Left hindlimb (tissue), 1 donor: Measurements from ENCODE around the gene PRKCH.
A peak's percentile ranks its signal among the peaks of the same experiment; 100 is the strongest.
"Not testable (repeated sequence)": the region's sequence is repeated elsewhere in the genome, so short reads cannot be mapped to it uniquely, and the experiment has no call there.

Source experiments
- DNase-seq: peaks from one replicate; pipeline ENCODE4 v3.0.0-alpha.2; 2018

PRKCH gene

DNA sequence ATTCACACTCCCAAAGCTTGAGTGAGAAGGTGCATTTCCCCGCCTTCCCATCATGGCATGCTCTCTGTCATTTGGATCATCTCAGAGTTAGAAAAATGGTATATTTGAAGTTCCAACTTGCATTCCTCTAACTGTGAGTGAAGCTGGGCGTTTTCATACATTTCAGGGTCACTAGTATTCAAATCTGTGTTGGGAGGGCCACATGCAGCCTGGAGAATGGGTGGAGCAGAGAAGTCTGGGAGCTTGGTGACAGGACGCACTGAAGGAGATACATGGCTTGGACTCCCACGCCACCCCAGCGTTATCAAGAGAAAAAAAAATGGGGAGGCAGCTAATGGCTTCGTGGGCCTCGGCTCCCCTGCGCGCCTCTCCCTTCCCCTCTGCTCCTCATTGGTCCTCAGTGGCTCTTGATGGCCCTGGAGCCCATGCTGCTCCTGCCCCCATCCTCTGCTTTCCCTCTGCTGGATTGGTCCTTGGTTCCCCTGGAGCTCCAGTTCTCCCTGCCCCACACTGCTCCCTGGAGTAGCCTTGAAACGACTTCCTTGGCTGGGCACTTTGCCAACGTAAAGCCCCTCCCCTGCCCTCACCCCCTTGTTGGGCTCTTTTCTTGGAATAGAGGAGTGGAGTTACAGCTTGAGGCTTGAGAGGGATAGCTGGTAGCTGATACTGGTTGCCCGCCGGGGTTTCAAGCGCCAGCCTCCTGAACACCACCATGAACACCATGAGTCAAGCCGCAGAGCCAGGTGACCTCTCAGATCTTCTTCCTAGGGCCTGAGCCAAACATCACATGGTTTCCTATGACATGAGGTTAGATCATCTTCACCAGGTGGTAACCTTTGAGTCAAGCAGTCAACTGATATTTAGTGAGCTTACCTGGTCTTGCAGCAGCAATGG, 139.6 kb downstream of the PRKCH start:
- DNase-seq: no peak

DNA sequence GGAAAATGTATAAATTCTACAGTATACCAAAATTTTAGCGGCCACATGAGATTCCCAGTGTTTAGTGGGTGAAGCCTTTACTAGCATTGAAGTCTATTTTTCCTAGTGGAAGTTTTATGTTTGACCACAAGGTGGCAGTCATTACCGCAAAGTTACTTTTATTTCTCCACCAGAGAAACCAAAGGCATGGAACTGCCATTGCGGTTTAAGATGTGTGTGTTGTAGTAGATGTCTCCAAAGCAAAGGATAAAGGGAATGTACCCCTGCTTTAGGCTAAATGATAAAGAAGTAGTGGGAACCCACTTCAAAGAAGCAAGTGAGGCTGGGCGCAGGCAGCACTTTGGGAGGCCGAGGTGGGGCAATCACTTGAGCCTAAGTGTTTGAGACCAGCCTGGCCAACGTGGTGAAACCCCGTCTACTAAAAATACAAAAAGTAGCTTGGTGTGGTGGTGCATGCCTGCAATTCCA, 140.5 kb downstream of the PRKCH start:
- no peak for DNase-seq

DNA sequence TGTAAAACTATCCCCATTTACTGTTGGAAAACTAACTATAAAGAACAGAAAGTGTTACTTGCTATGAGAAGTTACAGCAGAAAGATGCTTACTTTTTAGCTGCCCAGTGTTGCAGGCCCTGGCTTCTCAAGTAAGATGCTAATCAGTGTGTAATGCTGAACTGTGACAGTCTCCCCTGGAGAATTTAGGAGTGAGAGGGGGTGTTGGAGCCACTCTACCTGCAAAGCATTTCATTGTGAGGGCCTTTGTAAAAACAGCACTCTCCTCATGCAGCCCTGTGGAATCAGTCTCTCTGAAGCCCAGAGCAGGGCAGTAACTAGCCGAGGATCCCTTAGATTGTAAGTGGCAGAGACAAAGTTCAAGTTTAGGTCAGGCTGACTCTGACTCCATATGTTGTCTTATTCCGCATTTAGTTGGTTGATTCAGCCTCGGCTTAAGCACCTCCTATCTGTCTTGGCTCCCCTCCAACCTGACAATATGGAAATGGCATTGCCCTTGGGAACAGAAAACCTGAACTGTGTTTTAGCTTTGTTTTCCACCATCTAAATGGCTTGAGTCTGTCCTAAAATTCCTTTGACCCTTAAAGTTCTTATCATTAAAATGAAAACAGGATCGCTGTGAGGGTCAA, 141.3 kb downstream of the PRKCH start:
- no peak for DNase-seq

DNA sequence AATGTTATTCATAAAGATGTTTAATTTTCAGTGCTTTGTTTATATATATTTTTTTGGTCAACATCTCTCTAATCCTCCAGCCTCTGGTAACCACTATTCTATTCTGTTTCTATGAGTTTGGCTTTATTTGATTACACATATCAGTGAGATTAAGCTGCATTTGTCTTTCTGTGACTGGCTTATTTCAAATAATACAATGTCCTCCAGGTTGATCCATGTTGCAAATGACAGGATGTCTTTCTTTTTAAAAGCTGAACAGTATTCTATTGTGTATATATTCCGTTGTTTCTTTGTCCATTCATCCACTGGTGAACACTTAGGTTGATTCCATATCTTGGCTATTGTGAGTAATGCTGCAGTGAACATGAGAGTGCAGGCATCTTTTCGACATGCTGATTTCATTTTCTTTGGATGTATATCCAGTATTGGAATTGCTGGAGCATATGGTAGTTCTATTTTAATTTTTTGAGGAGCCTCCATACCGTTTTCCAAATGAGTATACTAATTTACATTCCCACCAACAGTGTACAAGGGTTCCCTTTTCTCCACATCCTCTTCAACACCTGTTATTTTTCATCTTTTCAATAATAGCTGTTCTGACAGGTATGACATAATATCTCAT, 142.4 kb downstream of the PRKCH start:
- no peak for DNase-seq

DNA sequence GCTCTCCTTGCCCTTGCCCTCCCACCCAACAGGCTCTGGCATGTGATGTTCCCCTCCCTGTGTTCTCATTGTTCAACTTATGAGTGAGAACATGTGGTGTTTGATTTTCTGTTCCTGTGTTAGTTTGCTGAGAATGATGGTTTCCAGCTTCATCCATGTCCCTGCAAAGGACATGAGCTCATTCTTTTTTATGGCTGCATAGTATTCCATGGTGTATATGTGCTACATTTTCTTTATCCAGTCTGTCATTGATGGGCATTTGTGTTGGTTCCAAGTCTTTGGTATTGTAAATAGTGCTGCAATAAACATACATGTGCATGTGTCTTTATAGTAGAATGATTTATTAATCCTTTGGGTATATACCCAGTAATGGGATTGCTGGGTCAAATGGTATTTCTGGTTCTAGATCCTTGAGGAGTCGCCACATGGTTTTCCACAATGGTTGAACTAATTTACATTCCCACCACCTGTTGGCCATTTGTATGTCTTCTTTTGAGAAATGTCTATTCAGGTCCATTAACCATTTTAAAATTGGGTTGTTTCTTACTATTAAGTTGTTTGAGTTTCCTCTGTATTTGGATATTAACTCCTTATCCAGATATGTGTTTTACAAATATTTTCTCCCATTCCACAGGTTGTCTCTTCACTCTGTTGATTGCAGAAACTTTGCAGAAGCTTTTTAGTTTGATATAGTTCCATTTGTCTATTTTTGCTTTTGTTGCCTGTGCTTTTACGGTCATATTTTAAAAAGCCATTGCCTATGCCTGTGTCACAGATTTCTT, 143.4 kb downstream of the PRKCH start:
- DNase-seq: not testable (repeated sequence)

DNA sequence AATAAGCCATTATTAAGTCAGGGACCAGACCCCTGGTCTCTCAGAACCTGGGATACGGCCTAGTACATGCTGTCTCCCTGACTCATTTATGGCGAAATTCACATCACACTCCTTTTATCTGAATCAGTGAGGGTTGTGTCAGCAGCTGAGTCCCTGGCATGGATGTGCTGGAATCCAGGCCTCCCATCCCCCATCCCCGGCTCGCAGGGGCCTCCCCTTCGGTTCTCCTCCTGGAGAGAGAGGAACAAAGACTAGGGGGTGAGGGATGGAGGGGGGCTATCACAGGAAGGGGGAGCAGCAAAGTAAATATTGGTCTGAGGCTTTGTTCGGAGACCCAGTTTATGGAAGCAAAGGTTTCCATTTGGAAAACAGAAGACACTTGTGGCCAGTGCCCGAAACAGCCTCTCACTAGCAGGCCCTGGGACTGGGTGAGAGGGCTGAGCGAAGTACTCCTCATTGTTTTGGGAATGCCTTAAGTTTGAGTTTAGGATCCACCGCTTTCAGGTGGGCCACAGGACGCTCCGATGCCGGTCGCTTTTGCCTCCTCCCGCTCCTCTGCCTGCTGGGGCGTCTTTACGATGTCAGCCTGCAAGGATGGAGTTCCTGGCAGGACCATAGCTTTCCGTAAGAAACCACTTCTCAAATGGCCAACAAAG, 145.0 kb downstream of the PRKCH start:
- DNase-seq: no peak

DNA sequence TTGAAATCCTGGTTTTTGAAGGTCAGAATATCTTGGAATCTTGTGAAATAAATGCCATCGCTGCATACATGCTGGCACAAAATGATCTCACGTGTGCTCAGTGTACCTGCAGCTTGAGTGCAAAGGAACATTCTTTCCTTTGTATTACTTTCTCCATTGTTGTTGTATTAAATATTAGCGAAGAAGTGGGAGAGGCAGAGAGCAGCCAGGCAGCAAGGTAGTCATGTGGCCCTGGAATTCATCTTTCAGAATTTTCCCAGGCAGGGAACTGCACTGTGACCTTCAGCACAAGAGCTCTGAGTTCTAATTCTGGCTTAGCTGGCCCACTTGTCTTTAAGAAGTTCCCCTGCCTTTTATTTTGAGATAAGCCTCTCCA, 145.5 kb downstream of the PRKCH start:
- no peak for DNase-seq

DNA sequence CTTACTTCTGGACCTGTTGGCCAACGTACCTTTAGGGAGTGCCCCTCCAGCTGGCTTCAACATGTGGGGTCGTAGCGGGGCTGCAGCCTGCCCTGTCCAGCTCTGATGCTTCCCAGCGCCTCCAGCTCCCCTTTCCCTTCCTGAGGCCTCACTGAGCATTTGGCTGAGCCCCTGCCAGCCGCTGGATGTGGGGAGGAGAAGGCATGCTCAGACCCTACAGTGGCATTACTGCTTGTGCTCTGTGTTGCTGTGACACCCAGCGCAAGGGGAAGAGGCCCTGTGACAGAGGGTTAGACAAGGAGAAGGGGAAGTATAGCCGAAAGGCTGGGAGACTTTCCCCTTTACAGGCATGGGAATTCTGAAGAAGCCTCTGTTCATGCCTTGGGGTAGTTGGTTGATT, 145.9 kb downstream of the PRKCH start:
- no peak for DNase-seq

DNA sequence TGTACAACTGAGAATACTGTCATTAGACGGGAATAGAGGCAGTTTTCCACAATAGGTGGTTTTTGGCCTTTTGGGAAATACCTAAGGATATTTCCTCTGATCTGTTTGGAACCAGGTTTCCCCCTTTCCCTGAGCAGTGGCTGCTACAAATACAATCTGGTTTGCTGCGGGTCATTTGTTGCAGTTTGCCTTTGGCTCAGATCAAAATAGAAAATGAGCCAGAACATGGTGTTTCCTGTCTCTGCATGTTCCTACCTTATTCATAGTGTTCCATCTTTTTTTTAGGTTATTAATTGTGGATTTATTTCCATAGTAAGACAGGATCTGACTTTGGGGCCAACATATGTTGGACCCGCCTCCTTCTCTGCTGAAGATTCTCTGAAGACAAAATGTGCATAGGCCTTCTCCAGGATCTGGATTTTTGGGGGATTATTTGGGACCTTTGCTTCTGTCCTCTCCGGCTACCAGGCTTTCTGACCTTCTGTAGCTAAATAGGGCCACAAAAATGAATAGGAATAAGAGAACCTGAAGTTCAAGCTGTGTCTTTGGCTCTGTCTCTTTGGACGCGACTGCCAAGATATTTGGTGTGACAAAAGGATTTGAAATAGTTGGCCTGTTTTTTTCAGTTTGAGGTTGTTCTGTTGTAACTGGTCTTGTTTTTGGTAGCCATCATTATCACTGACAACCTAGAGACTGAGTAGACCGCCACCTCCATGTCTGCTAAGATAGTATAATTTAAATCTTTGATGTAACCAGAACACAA, 146.9 kb downstream of the PRKCH start:
- DNase-seq: no peak

DNA sequence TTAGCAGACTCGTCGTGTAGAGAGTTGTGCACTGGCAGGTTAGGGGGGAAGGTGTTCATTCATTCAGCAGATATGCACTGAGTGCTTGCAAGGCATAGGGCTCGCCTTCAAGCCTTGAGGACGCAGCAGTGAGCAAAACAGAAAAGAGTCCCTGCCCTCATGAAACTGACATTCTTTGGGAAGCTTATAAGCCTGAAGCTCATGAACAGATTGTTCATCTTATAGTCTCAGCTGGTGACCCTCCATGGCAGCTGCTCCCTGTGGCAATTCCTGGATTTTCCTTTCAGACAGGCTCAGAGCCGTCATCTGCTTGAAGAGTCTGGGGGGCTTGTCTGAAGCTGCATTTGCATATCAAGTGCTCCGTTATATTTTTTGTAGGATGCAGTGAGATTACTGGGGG, 148.4 kb downstream of the PRKCH start:
- DNase-seq: no peak

DNA sequence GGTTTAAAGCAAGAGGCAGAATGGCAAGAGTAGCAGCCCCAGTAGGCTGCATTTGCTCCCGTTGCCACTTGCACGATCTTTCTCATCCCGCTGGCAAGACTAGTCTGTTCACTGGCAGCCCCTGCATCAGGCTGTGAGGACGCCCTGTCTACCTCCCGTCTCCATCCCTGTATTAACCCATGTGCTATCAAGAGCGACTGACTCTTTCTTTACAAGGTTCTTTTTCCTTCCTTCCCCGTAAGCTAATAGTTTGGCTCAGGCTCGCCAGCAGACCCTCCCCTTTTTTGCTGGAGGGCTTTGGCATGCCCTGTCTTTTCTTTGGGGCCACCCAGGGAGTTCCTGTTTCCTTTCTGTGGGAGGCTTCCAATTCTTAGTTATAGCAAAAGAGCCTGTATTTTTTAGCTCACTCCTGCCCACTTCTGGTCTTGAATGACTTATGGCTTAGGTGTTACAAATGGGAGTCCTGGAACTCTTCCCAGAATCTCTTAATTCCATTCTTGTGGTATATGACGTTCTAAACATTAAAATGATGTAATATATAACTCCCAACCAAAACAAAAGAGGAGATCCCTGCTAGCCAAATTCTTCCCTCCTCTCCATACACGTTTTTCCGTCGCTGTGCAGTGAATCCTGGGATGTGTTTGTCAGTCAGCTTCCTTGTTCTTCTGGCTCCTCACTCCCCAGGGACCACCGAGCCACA, 149.0 kb downstream of the PRKCH start:
- peak; percentile 62 for DNase-seq

DNA sequence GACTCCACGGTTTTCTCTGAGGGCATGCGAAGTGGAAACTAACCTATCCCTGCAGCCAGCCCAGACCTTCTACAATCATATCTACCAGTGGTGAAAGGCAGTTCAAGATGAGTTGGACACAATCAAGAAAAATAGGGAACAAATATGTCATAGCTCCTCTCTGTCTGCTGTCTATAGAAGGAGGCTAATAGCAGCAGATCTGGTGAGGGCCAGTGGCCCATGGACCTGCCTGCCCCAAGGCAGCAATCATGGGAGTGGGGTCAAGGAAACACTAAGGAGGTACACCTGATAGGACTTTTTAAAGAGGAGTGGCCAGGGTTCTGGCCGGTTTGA, 149.5 kb downstream of the PRKCH start:
- DNase-seq: no peak

DNA sequence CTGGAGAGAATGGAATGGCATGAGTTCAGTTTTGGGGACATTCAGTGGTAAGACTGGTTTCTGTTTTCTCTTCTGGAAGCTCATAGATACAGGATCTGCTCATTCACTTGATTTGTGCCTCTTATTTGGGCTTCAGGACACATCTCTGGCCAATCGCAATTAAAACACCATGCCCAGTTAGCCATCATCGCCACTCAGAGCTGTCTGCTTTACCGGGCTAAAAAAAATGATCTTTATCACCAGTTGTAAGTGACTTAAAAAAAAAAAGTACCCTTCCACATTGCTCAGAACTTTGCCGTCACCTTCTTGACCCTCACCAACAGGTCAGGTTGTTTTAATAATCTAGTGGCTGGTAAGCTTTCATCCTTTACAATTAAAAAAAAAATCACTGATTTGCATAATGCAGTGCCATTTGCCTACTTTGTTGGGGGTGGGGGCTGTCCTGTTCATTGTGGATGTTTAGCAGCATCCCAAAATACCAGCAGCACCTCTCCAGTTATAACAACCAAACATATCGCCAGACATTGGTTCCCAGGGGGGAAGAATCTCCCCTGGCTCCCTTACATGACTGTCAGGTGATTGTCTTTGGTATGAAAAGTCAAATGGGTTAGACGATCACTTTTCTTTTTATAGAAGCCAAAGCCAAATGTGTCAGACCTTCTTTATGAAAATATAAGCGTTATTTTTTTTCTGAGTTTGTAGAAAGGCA, 150.1 kb downstream of the PRKCH start:
- no peak for DNase-seq

DNA sequence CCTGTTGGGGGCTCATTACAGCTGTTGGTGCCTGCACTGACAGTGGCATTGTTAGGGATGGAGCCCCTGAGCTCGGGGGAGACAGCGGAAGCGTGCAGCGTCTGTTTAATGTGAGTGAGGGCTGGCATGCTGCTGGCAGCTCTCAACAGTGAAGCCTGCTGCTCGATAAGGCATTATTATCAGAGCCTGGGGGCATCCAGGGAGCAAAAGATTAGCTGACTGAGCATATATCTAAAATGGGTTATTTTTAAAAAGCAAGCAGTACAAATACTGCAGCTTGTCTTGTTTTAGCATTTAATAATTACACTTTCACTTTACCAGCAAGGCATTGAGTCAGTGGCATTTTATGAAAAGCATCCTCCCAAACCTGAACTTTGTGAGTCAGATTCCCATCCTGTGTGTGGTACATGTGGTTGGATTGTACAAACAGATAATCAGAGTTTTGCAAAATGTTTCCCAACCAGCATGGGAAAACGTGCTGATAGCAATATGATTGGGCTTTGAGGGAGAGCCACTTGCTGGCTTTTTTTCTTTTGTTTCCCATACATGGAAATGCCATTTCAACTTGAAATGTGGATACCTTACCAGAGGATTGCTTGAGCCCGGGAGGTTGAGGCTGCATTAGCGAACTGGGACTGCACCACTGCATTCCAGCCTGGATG, 150.8 kb downstream of the PRKCH start:
- DNase-seq: no peak

DNA sequence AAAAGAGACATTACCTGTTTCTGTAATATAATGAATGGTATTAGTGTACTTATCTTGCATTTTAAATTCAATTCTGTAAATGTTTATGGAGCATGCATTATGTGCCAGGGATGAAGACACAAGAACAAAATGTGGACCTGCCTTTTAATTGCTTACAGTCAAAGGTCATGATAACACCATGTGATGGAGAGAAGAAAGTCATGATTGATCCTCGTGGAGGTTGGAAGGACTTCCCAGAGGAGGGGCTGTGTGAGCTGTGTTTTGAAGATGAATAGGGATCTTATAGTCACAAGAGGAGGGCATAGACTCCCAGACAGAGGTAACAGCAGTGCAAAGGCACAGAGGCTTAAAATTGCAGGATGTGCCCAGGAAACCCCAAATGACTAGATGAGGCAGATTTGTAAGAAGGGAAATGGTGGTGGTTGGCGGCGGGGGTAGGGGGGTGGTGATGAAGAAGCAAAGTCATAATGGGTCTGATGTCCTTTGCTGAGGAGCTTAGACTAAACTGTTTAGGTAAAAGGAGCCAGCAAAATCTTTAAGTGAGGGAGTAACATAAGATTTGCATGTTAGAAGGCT, 151.5 kb downstream of the PRKCH start:
- no peak for DNase-seq

DNA sequence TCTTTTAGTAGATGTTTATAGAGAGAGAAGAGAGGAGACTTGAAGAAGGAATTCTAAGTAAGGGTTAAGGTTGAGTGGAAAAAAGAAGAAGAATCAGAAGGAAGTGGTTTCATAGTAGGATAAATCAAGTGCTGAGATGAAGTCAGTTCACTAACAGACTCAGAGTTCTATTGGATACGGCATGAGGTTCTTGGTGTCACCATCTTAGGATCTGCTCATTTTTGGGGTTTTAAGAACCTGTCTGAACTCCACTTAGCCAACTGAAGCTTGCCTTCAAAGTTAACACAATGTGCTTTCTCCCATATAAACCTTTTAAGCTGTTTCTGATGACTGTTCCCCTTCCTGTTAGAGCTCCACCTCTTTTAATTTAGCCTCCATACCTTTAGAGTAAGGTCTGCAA, 152.6 kb downstream of the PRKCH start:
- no peak for DNase-seq

DNA sequence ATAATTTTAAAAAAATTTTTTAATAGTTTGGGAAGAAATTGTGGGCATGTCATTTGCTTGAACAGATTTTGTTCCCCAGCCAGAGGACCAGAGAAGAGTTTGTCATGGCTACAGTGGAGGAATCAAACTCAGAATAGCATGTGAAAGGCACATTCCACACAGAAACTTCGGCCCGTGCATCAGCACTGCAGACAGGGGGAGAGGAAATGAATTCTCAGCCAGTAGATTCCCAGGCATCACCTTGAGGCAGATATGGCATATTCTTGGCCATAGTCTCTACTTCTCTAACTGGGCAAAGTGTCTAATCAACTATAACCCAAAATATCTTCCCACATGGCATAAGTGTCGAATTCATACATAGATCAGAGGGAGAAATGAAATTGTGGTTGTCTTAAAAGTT, 153.3 kb downstream of the PRKCH start:
- no peak for DNase-seq

DNA sequence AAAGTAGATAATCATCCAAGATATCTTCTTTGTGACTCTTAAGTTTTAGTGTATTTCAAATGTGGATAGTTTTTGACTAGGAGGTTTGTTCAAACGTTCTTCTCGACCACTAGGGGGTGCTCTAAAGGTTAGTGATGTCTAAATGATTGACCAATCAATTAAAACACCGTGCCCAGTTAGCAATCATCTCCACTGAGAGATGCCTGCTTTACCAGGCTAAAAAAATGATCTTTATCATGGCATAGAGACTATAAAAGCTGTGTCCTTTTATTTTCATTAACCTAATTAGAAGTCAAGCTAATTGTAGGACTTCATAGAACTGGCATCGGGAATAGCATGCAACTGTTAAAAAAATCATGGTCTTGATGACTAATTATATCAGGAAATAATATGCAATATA, 153.9 kb downstream of the PRKCH start:
- no peak for DNase-seq

DNA sequence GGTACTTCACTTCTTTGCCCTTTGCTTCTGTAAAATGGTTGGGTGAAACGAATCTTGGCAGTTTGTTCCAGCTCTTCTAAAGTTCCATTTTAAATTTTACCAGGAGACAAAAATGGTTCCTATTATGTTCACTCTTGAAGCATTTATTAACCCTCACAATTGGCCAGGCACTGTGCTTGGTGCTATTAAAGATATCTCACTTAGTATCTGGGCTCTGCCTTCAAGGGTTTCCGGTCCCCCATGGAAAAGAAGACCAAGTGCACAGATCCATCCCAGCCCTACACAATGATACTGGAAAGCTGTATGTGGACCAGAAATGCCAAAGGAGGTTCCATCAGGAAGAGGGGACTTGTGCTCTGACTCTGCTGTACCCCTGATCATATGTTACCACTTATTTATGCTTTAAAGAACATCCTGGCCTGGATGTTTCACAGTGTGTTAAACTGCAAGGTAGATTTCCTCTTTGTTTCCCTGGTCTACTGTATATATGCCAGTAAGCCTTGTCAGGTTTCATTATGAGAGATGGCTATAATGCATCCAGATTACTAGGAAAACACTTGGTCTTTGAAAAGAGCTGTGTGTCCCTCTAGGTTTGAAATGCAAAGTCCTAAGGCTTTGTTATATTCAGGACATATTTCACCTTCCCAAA, 154.8 kb downstream of the PRKCH start:
- DNase-seq: no peak
